K562 (cell line): ENCODE data around the gene MANF. TPM values are rescaled to one million over a fixed set of nuclear protein-coding genes. Genes with fewer than 3 reads are reported as not detected.

Experiments used
- AFF1 ChIP-seq, 2 experiments: fragments of 450-650 bp; IDR thresholded peaks; 2 replicates each; pipeline ENCODE4 v1.6.1; 2018; ENCODE audit warnings: mild to moderate bottlenecking in 2 of 2, low read depth in 1 of 2; ENCODE audit not compliant: partially characterized antibody in 2 of 2
- ATF1 ChIP-seq, 2 experiments: fragments of 450-650 bp in 1 of 2; IDR thresholded peaks; 2 replicates each; pipeline ENCODE4 v1.6.1; 2016; ENCODE audit warnings: missing compliant biosample characterization in 1 of 2, missing genetic modification characterization in 1 of 2
- CCAR2 ChIP-seq: fragments of 200-400 bp; formaldehyde crosslinking; IDR thresholded peaks from 2 replicates; pipeline ENCODE4 v1.6.1; 2017; ENCODE audit warnings: mild to moderate bottlenecking, low read depth, low read length
- CTCF ChIP-seq, 3 experiments: IDR thresholded peaks in 2 of 3; conservative IDR thresholded peaks in 1 of 3; 2 replicates each; pipeline ENCODE4 v1.5.1; 2011 to 2012; ENCODE audit warnings: low read length in 3 of 3, mild to moderate bottlenecking in 3 of 3, control low read depth in 2 of 3, improper control_type of control experiment in 1 of 3, inconsistent platforms in 1 of 3, low read depth in 1 of 3, mixed read lengths in 1 of 3, moderate library complexity in 1 of 3; ENCODE audit not compliant: insufficient read depth in 2 of 3
- FOXP1 ChIP-seq: sonication (generic); formaldehyde crosslinking; IDR thresholded peaks from 2 replicates; pipeline ENCODE4 v1.8.0; 2022; ENCODE audit warnings: mild to moderate bottlenecking, missing genetic modification reagents
- JUND ChIP-seq, 2 experiments: IDR thresholded peaks; 2 replicates in 1 of 2; 3 replicates in 1 of 2; pipeline ENCODE4 v1.6.1; 2011; ENCODE audit warnings: borderline replicate concordance in 2 of 2, low read depth in 2 of 2, low read length in 2 of 2, improper control_type of control experiment in 1 of 2, missing biosample characterization in 1 of 2, missing genetic modification characterization in 1 of 2, missing genetic modification reagents in 1 of 2
- KAT8 ChIP-seq: fragments of 450-650 bp; IDR thresholded peaks from 2 replicates; pipeline ENCODE4 v1.6.1; 2016; ENCODE audit warnings: low read depth, mild to moderate bottlenecking
- KHSRP ChIP-seq: fragments of 450-650 bp; IDR thresholded peaks from 2 replicates; pipeline ENCODE4 v1.6.1; 2017
- NCOR1 ChIP-seq: fragments of 450-650 bp; IDR thresholded peaks from 2 replicates; pipeline ENCODE4 v1.6.1; 2016; ENCODE audit warnings: mild to moderate bottlenecking, moderate library complexity
- NR2F6 ChIP-seq: fragments of 450-650 bp; formaldehyde crosslinking; IDR thresholded peaks from 2 replicates; pipeline ENCODE4 v1.4.0; 2020; ENCODE audit warnings: mild to moderate bottlenecking
- RCOR1 ChIP-seq, 2 experiments: IDR thresholded peaks; 2 replicates each; pipeline ENCODE4 v1.6.1; 2012; ENCODE audit warnings: low read depth in 2 of 2, low read length in 2 of 2, borderline replicate concordance in 1 of 2, improper control_type of control experiment in 1 of 2
- SAFB ChIP-seq: fragments of 200-400 bp; formaldehyde crosslinking; IDR thresholded peaks from 2 replicates; pipeline ENCODE4 v1.6.1; 2017; ENCODE audit warnings: low read depth, low read length, borderline replicate concordance
- SIN3A ChIP-seq, 2 experiments: fragments of 150-350 bp in 1 of 2; IDR thresholded peaks; 2 replicates each; pipeline ENCODE4 v1.6.1; 2011 to 2016; ENCODE audit warnings: borderline replicate concordance in 2 of 2, low read depth in 2 of 2, low read length in 2 of 2, mild to moderate bottlenecking in 2 of 2, moderate library complexity in 2 of 2; ENCODE audit not compliant: control insufficient read depth in 1 of 2
- U2AF1 ChIP-seq: fragments of 200-400 bp; formaldehyde crosslinking; optimal IDR thresholded peaks from 2 replicates; pipeline ENCODE3; 2017; ENCODE audit warnings: mild to moderate bottlenecking, low read depth, low read length, moderate library complexity
- ZBTB12 ChIP-seq: fragments of 250-450 bp; sonication (Bioruptor Pico); IDR thresholded peaks from 2 replicates; pipeline ENCODE4 v1.4.0; 2020
- ZNF12 ChIP-seq: sonication (generic); formaldehyde crosslinking; IDR thresholded peaks from 2 replicates; pipeline ENCODE4 v1.4.0; 2020; ENCODE audit warnings: mild to moderate bottlenecking, missing genetic modification reagents
- ZNF212 ChIP-seq: fragments of 450-650 bp; formaldehyde crosslinking; IDR thresholded peaks from 2 replicates; pipeline ENCODE4 v1.4.0; 2020; ENCODE audit warnings: mild to moderate bottlenecking
- ZNF3 ChIP-seq: fragments of 250-450 bp; sonication (Bioruptor Pico); IDR thresholded peaks from 2 replicates; pipeline ENCODE4 v1.5.0; 2021; ENCODE audit warnings: mild to moderate bottlenecking, moderate library complexity
- ZNF384 ChIP-seq: IDR thresholded peaks from 2 replicates; pipeline ENCODE4 v1.6.1; 2012; ENCODE audit warnings: low read depth, low read length, improper control_type of control experiment
- polyA plus RNA-seq, 8 experiments: library from polyadenylated mRNA; depleted of rRNA in 4 of 8; stranded (reverse) in 5 of 8; unstranded in 3 of 8; fragments of >200 nt; fragmentation: Nextera tagmentation in 2 of 8; fragmentation: Illumina TruSeq in 1 of 8; extraction: Ambion mirVana in 2 of 8; extraction: Trizol in 1 of 8; gene quantifications; 2 replicates each; pipeline versions ENCODE4 v1.2.1 to v1.2.3, GENCODE V29; 2011 to 2014; ENCODE audit warnings: inconsistent platforms in 1 of 8, missing spikeins in 1 of 8
- total RNA-seq, 7 experiments: library from RNA; depleted of rRNA in 6 of 7; stranded (reverse); fragments of >200 nt in 6 of 7; fragmentation: Illumina TruSeq in 2 of 7; extraction: Trizol in 2 of 7; gene quantifications; 2 replicates each; pipeline versions ENCODE4 v1.2.1 to v1.2.3, GENCODE V29; 2011 to 2021; ENCODE audit warnings: low replicate concordance in 1 of 7

MANF gene
- total and polyA plus RNA-seq, 9 of the 15 experiments (the other 6 are each of a cell fraction or from before 2014, with no cell fraction given): 6.5 to 52.7 (median 42.3) TPM

- 0 out of 4 replicates have a peak, but pooled peaks of 1 of the 2 experiments have one; percentile 36 for TF ChIP-seq RCOR1 (IDR thresholded peaks at IDR 0.05; ENCODE audit: borderline replicate concordance in 1 of 2, low read depth in 2 of 2, low read length in 2 of 2)
- no peak for TF ChIP-seq ZNF12
- no peak for TF ChIP-seq CCAR2
- 0 out of 2 replicates have a peak, but pooled peaks have one; percentile 43 for TF ChIP-seq SAFB
- TF ChIP-seq ZBTB12: peak; percentile 88
- no peak for TF ChIP-seq KHSRP
- no peak for TF ChIP-seq AFF1 (IDR thresholded peaks at IDR 0.05; ENCODE audit: low read depth in 1 of 2, partially characterized antibody in 2 of 2)
- TF ChIP-seq FOXP1: no peak
- peak; percentile 4; the same call in 1 of the 2 replicates for TF ChIP-seq JUND (IDR thresholded peaks at IDR 0.05; ENCODE audit: borderline replicate concordance, low read depth, low read length)
- TF ChIP-seq JUND (tag; IDR thresholded peaks at IDR 0.05; ENCODE audit: borderline replicate concordance, low read depth, low read length): no peak; the same call in 2 of the 3 replicates
- TF ChIP-seq ZNF384: peak; percentile 50
- TF ChIP-seq ZNF212: no peak
- no peak for TF ChIP-seq NR2F6 (CRISPR knock-in tag)
- TF ChIP-seq NCOR1: no peak
- TF ChIP-seq U2AF1: no peak
- no peak for TF ChIP-seq ZNF3
- TF ChIP-seq SIN3A (IDR thresholded peaks at IDR 0.05; ENCODE audit: borderline replicate concordance in 2 of 2, control insufficient read depth in 1 of 2, low read depth in 2 of 2, low read length in 2 of 2): peak; percentile 31 to 44; a peak in 1 of 4 replicates
- TF ChIP-seq CTCF (IDR thresholded peaks at IDR 0.05 in 2 of 3, conservative IDR thresholded peaks at IDR 0.05 in 1 of 3; ENCODE audit: insufficient read depth in 2 of 3, low read depth in 1 of 3, low read length in 3 of 3): peak in 2 of 3 experiments; percentile 75 to 86; a peak in 5 of 6 replicates
- TF ChIP-seq KAT8: no peak
- TF ChIP-seq ATF1 (CRISPR knock-in tag; IDR thresholded peaks at IDR 0.05): peak; percentile 81
- TF ChIP-seq ATF1 (tag; IDR thresholded peaks at IDR 0.05): peak; percentile 3; the same call in 1 of the 2 replicates
Measured at GRCh38 chr3:51391075-51391565, 6.0 kb downstream of the MANF start, which contains the start of gene RBM15B (continued).
